Gastrocnemius medialis (tissue), 4 donors: ENCODE data around the gene PLCXD3. TPM values are rescaled to one million over a fixed set of nuclear protein-coding genes. Genes with fewer than 3 reads are reported as not detected.

Experiments used
- ATAC-seq, 2 donors: fragments of 150-250 bp; one replicate each; pipeline ENCODE4 v1.9.1; 2016
- DNase-seq, 2 donors: peaks; one replicate each; pipeline ENCODE4 v3.0.0-alpha.2; 2019
- H3K27ac ChIP-seq, 4 donors: fragments of 200-600 bp; sonication (generic); 1 replicate in 1 of 4; 2 replicates in 3 of 4; pipeline ENCODE4 v1.5.1; 2016 to 2018; ENCODE audit warnings: mild to moderate bottlenecking in 2 of 4, moderate library complexity in 1 of 4
- H3K27me3 ChIP-seq, 3 donors: fragments of 200-600 bp; sonication (generic) in 2 of 3; 1 replicate in 1 of 3; 2 replicates in 2 of 3; pipeline versions ENCODE4 v1.5.1 to v1.6.0; 2016 to 2019; ENCODE audit warnings: mild to moderate bottlenecking in 1 of 3, moderate library complexity in 1 of 3
- H3K36me3 ChIP-seq, 2 donors: fragments of 200-600 bp; sonication (generic) in 1 of 2; one replicate each; pipeline ENCODE4 v1.5.1; 2017 to 2018
- H3K4me1 ChIP-seq, 2 donors: fragments of 200-600 bp; sonication (generic) in 1 of 2; one replicate each; pipeline ENCODE4 v1.5.1; 2016 to 2017; ENCODE audit warnings: mild to moderate bottlenecking in 2 of 2
- H3K4me3 ChIP-seq, 4 donors: fragments of 200-600 bp; sonication (generic) in 3 of 4; 1 replicate in 1 of 4; 2 replicates in 3 of 4; pipeline ENCODE4 v1.5.1; 2016 to 2019; ENCODE audit warnings: mild to moderate bottlenecking in 2 of 4
- H3K9me3 ChIP-seq, 3 donors: fragments of 200-600 bp; sonication (generic) in 2 of 3; 1 replicate in 1 of 3; 2 replicates in 2 of 3; pipeline ENCODE4 v1.5.1; 2016 to 2019
- POLR2A ChIP-seq, 2 donors: fragments of 450-650 bp; IDR thresholded peaks; one replicate each; pipeline ENCODE4 v1.6.1; 2017; ENCODE audit warnings: antibody characterized with exemption in 2 of 2, mild to moderate bottlenecking in 2 of 2, moderate library complexity in 2 of 2
- in situ Hi-C, 4 donors: fragments of 200-750 bp; cut with MboI; loops; one replicate each; pipeline versions ENCODE4 v1.15.0 to v1.8.0; 2017; ENCODE audit warnings: low sequenced_read_pairs in 4 of 4
- intact Hi-C: fragments of 100-400 bp; cut with DNase I; formaldehyde crosslinking; loops from one replicate; pipeline ENCODE4 v1.15.1; 2023; ENCODE audit warnings: low total_unique reads
- total RNA-seq, 4 donors: library from RNA; depleted of rRNA; stranded (reverse); fragments of >200 nt; gene quantifications; one replicate each; pipeline versions ENCODE4 v1.1.0 to v1.2.3, GENCODE V29; 2016
- TF ChIP-seq, protein P1 (sequence below), 5 experiments: fragments of 450-650 bp in 3 of 5; fragments of 200-600 bp in 2 of 5; sonication (generic) in 2 of 5; IDR thresholded peaks in 4 of 5; conservative IDR thresholded peaks in 1 of 5; 1 replicate in 4 of 5; 2 replicates in 1 of 5; pipeline ENCODE4 v1.5.1; 2016 to 2019; ENCODE audit warnings: antibody characterized with exemption in 5 of 5, mild to moderate bottlenecking in 3 of 5, moderate library complexity in 3 of 5

The PLCXD3 gene
- total RNA-seq, 4 donors from 2014 or later = 0.49 to 1.2 (median 0.64) TPM

DNA sequence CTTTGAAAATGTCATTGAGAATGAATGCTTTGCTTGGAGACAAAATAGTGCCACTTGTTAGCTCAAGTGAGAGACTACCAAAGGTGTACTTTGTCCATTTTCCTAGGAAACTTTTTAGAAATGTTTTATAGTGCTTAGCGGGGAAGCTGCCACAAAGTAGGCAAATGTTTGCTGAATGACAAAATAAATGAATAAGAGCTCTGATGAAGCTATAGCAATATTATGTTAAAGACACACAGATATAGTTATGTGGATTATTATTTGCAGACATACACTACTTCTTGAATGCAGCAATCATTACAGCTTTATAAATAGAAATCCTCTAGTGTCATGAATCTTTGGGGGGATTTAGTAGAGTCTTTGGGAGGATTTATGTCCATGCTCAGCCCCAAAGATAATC, 204.4 kb downstream of the PLCXD3 start:
- no peaks in the 10 kb centered on the region for H3K27me3 ChIP-seq
- TF ChIP-seq POLR2A (IDR thresholded peaks at IDR 0.05) = no peak
- TF ChIP-seq, protein P1, sequence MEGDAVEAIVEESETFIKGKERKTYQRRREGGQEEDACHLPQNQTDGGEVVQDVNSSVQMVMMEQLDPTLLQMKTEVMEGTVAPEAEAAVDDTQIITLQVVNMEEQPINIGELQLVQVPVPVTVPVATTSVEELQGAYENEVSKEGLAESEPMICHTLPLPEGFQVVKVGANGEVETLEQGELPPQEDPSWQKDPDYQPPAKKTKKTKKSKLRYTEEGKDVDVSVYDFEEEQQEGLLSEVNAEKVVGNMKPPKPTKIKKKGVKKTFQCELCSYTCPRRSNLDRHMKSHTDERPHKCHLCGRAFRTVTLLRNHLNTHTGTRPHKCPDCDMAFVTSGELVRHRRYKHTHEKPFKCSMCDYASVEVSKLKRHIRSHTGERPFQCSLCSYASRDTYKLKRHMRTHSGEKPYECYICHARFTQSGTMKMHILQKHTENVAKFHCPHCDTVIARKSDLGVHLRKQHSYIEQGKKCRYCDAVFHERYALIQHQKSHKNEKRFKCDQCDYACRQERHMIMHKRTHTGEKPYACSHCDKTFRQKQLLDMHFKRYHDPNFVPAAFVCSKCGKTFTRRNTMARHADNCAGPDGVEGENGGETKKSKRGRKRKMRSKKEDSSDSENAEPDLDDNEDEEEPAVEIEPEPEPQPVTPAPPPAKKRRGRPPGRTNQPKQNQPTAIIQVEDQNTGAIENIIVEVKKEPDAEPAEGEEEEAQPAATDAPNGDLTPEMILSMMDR (IDR thresholded peaks at IDR 0.05 in 4 of 5, conservative IDR thresholded peaks at IDR 0.05 in 1 of 5) = no peak
- H3K9me3 ChIP-seq = no peaks in the 10 kb centered on the region
- no peak overlapping the region for H3K4me3 ChIP-seq
- in situ Hi-C loops (no loop called here), intact Hi-C loops (no loop called here)
- ATAC-seq (no peak), DNase-seq (no peak)
- no peaks in the 10 kb centered on the region for H3K4me1 ChIP-seq
- H3K36me3 ChIP-seq = no peaks in the 10 kb centered on the region
- H3K27ac ChIP-seq = no peak overlapping the region

DNA sequence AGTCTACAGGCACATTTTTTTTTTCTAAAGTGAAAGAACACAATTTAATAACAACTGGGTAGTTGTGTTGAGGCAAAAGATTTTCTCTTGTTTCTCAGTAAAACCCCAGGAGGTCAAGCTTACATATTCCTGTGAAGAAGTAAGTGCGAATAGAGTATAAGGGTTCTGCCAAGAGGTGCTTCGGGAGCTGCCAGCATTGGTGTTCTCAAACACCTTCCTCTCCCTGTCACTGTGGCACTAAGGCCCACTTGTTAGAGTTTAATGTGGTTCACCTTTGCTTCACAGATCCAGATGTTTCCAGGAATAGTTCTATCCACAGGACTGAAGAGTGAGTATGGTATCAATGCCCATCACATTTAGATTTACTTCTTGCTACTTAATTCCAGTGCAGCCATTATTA, 205.3 kb downstream of the PLCXD3 start:
- Histone ChIP-seq H3K36me3 (no peaks in the 10 kb centered on the region), H3K27ac (no peak overlapping the region), H3K4me3 (no peak overlapping the region), H3K27me3 (no peaks in the 10 kb centered on the region), H3K4me1 (no peaks in the 10 kb centered on the region), H3K9me3 (no peaks in the 10 kb centered on the region)
- in situ Hi-C loops = no loop called here
- TF ChIP-seq, protein P1 (IDR thresholded peaks at IDR 0.05 in 4 of 5, conservative IDR thresholded peaks at IDR 0.05 in 1 of 5) = no peak
- TF ChIP-seq POLR2A (IDR thresholded peaks at IDR 0.05) = no peak
- ATAC-seq (no peak), DNase-seq (no peak)
- intact Hi-C loops = no loop called here

DNA sequence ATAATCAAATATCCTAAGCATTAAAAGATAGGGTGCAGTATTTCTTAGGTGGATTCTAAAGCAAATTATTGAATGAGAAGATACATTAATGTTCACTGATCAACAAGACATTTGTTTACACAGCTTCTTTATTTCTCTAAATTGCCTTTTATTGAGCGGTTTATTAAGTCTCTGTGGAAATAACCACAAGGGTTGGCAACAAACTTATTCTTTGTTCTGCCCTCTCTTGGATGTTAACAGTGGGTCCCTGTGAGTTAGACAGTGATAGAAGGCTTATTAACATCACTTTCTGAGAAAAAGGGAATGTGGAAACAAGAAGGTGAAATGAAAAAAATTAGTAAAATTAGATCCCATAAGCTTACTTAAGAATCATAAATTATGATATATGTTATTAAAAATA, 214.3 kb downstream of the PLCXD3 start:
- intact Hi-C loops = no loop called here
- H3K4me3 ChIP-seq = no peak overlapping the region
- TF ChIP-seq, protein P1 (IDR thresholded peaks at IDR 0.05 in 4 of 5, conservative IDR thresholded peaks at IDR 0.05 in 1 of 5) = no peak
- no peak for TF ChIP-seq POLR2A (IDR thresholded peaks at IDR 0.05)
- H3K36me3 ChIP-seq = no peaks in the 10 kb centered on the region
- ATAC-seq (no peak), DNase-seq (no peak)
- no peak overlapping the region for H3K27ac ChIP-seq
- in situ Hi-C loops = no loop called here
- no peaks in the 10 kb centered on the region for H3K9me3 ChIP-seq
- no peaks in the 10 kb centered on the region for H3K4me1 ChIP-seq
- H3K27me3 ChIP-seq = no peaks in the 10 kb centered on the region

DNA sequence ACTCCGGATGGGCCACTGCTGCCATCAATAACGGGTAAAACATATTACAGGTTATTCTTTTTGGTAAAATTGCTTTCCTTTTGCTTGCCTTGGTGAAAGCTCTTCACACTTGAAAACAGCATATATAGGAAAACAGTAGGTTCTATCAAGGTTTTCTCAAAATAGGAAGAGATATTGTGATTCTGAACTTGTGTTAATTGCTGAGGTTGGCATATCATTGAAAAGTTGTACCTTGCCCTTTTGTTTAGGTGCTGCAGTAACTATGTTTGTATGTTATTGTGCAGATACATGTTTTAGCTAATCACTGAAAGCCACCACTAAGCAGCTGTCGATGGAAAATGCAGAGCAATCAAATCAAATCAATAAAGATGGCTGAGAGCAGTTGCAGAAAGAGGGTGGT, 219.1 kb downstream of the PLCXD3 start:
- Histone ChIP-seq H3K4me1 (no peaks in the 10 kb centered on the region), H3K4me3 (no peak overlapping the region), H3K27ac (no peak overlapping the region), H3K36me3 (no peaks in the 10 kb centered on the region), H3K27me3 (no peaks in the 10 kb centered on the region), H3K9me3 (no peaks in the 10 kb centered on the region)
- ATAC-seq (no peak), DNase-seq (no peak)
- intact Hi-C loops = no loop called here
- in situ Hi-C loops = no loop called here
- TF ChIP-seq, protein P1 (IDR thresholded peaks at IDR 0.05 in 4 of 5, conservative IDR thresholded peaks at IDR 0.05 in 1 of 5) = no peak
- no peak for TF ChIP-seq POLR2A (IDR thresholded peaks at IDR 0.05)

DNA sequence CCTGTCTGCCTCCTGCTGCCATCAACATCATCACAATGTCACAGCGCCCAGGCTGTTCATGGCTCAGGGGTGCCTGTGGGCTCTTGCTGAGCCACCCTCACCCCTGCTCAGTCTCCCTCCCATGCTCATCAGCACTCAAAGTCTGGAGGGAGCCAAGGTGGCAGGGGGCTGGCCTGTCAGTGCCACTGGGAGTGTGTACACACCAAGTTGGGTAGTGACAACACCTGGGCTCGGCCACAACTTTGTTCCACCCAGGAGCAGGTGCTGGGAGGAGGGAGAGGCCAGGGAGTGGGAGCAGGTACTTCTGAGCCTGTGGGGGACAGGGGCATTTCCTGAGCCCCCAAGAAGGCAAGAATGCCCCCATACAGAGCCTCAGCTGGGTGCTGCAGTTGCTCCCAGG, 219.6 kb downstream of the PLCXD3 start:
- TF ChIP-seq POLR2A (IDR thresholded peaks at IDR 0.05) = no peak
- TF ChIP-seq, protein P1 (IDR thresholded peaks at IDR 0.05 in 4 of 5, conservative IDR thresholded peaks at IDR 0.05 in 1 of 5) = no peak
- in situ Hi-C loops (no loop called here), intact Hi-C loops (no loop called here)
- Histone ChIP-seq H3K36me3 (no peaks in the 10 kb centered on the region), H3K9me3 (no peaks in the 10 kb centered on the region), H3K4me1 (no peaks in the 10 kb centered on the region), H3K27ac (no peak overlapping the region), H3K4me3 (no peak overlapping the region), H3K27me3 (no peaks in the 10 kb centered on the region)
- ATAC-seq (no peak), DNase-seq (no peak)
